ENCODE measurements around the gene CCDC40.

GRCh38 chr17:80055597-80055996 is 19.2 kb downstream of the CCDC40 start:
- TF ChIP-seq CTCF (IDR thresholded peaks at IDR 0.05) = no peak
- no peak for TF ChIP-seq EP300 (IDR thresholded peaks at IDR 0.05)
